CD4-positive, alpha-beta T cell treated with Interferon gamma for 1 hour (primary cell): Measurements from ENCODE around the gene DDX43.
A peak's percentile ranks its signal among the peaks of the same experiment; 100 is the strongest.
"Not testable (repeated sequence)": the region's sequence is repeated elsewhere in the genome, so short reads cannot be mapped to it uniquely, and the experiment has no call there.

Experiments used
- DNase-seq: peaks from one replicate; pipeline ENCODE4 v3.0.0-alpha.2; 2020

Gene DDX43

DNA sequence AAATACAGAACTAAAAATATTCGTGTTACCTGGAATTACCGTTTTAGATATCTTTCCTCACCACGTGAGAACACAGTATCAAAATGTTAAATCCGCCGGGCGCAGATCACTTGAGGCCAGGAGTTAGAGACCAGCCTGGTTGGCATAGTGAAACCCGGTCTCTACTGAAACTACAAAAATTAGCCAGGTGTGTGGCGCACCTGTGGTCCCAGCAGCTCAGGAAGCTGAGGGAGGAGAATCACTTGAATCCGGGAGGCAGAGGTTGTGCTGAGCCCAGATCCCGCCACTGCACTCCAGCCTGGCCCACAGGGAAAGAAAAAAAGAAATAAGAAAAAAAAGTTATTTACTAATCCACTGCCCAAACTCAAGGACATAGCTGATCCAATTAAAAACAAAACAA is 4.8 kb upstream of the DDX43 start:
- DNase-seq = no peak

DNA sequence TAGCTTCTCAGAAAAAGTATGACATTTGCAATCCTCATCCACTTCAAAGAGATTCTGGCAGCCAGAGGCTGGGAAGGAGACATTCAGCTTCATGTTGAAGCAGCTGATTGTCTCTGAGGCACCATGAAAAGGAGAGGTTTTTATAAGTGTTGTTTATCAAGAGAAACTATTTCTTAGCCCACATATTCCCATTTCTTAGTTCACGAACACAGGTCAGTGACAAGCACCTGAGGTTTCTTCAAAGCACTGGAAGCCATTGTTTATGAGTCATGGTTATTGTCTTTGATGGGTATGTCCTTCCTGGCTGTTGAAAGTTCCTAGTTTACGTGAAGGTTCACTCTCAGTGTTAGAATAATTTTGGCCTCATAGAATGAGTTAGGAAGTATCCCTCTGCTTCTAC is 3.0 kb upstream of the DDX43 start:
- DNase-seq = no peak

DNA sequence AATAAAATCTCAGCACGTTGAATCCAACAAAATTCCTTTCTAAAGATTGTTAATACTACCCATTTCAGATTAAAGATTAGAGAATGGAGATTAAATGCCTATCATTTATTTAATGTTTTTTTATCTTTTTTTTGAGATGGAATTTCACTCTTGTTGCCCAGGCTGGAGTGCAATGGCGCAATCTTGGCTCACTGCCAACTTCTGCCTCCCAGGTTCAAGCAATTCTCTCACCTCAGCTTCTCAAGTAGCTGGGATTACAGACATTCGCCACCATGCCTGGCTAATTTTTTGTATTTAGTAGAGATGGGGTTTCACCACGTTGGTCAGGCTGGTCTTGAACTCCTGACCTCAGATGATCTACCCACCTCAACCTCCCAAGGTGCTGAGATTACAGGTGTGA is 2.4 kb upstream of the DDX43 start:
- not testable (repeated sequence) for DNase-seq

DNA sequence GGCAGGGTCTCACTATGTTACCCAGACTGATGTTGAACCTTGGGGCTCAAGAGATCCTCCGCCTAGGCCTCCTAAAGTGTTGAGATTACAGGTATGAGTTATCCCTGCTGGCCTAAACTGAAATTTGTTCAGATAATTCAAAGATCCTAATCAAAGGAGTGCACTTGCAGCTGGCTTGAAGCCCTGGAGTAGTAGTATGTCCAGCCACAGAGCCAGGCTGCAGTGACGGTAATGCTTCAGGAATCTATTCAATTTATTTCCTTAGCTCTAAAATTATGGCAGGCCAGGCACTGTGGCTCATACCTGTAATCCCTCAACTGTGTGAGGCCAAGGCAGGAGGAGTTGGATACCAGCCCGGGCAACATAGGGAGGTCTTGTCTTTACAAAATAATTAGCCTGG is 1.4 kb upstream of the DDX43 start:
- no peak for DNase-seq

DNA sequence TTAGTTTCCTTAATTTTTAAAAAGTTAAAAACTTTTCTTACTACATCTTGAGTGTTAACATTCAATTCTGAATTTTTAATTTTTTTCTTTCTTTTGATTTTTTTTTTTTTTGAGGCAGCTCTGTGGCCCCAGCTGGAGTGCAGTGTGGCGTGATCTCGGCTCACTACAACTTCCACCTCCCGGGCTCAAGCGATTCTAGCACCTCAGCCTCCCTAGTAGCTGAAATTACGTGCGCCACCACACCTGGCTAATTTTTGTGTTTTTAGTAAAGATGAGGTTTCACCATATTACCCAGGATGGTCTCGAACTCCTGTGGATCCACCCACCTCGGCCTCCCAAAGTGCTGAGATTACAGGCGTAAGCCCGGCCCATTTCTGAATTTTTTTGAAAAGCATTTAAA is 1.2 kb downstream of the DDX43 start:
- DNase-seq = no peak

DNA sequence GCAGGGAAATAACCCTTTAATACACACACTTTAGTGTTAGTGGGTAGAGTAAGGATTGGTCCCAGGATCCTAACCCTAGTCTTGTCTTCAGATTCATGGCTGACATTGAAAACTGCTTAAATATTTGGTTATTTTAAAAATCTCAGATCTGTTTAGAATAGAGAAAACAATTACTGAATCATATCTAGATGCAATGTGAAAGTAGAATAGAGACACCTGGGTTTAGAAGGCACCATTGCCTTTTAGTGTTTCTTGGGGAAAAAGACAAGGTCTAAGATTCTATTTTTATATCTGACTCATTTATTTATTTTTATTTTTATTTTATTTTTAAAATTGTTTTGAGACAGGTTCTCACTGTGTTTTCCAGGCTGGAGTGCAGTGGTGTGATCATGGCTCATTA is 6.0 kb downstream of the DDX43 start:
- no peak for DNase-seq

DNA sequence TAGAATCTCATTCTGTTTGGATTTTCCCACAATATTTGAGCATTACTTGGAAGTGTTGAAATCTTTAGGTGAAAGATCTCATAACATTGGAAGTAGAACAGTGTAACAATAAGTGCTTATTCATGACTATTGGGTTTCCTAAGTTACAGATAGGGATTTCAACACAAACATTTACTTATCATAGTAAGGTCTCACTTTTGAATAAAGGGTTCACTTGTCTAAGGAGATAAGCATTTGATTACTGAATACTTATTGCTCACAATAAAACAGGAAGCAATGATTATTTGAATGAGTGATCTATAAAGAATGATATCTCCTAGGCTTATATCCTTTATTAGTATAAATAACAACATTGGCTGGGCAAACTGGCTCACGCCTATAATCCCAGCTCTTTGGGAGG is 14.8 kb downstream of the DDX43 start:
- DNase-seq = no peak

DNA sequence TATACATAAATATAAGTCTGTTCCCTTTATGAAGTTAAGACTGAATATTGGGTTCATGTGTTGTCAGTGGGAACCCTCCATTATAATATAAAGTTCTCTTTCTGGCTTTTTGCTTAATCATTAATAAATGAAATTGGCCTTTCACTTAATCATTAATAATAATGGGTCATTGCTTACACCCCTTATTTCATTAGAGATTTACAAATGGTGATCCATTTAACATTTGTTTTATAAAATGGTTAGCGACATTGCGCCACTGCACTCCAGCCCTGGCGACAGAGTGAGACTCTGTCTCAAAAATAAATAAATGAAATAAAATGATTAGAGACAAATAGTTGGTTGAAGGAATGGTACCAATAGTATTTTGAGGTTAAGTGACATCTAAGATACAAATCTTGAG is 18.5 kb downstream of the DDX43 start:
- no peak for DNase-seq

DNA sequence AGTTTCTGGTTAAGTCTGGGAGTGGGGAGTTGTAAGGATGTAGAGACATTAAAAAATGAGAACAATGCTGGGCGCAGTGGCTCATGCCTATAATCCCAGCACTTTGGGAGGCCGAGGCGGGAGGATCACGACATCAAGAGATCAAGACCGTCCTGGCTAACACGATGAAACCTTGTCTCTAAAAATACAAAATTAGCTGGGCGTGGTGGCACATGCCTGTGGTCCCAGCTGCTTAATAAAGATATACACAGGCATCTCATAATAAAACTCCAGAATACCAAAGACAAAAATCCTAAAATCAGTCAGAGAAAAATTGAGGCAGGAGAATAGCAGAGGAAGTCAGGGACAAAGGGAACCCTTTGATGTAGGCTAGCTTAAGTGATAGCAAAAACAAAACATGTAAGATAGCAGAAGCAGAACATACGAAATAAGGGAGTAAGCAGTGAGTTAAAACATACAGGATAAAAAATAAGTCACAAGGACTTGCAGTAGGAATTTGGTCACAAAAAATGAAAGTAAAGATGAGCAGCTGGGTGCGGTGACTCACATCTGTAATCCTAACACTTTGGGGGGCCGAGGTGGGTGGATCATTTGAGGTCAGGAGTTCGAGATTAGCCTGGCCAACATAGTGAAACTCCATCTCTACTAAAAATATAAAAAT is 23.6 kb downstream of the DDX43 start:
- DNase-seq = no peak

DNA sequence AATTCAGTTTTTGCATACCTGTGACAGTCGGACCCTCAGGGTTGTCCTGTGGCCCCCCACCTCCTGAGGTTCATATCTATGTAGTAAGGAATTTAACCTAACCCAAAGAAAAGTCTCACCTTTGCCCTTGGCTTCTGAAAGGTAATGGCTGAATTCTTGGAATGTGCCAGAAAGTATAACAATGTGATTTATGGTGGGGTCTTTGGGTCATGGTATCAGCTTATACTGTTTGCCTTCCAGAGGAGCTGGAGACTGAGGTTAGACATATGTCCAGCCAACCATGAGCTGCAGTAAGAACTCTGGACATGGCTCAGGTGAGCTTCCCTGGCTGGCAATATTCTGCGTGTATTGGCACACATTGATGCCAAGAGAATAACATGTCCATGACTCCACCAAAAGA is 26.9 kb downstream of the DDX43 start:
- no peak for DNase-seq

DNA sequence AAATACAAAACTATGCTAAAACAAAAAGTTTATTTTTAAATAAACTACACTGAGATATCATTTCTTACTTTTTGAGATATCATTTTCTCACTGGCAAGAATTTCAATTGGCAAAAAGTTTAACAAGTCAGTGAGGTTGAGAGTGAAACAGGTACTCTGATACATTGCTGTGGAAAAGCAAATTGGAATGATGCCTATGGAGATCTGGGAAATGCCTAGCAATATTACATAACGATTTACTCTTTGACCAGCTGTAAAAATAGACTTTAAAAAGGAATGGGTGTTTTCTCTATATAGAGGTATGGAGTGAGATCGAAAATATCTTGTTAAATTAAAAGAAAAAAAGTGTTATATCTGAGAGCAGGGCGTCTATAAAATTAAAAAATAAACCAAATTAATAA is 40.6 kb downstream of the DDX43 start:
- no peak for DNase-seq

DNA sequence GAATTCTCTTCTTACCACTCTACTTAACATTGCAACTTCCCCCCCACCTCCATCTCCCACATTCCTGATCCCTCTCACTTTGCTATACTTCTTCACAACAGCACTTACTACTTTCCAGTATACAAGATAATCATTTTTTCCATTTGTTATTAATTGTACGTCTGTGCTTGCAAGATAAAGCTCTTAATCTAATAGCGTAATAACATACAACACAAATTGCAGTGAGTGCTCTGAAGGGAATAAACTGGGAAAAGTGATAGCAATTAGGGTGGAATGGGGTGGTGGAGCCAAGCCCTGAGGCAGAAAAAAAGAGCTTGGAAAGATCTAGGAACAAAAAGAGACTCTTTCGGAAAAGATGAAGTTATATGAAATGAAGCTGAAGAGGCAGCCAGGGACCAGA is 48.9 kb downstream of the DDX43 start:
- DNase-seq = no peak

DNA sequence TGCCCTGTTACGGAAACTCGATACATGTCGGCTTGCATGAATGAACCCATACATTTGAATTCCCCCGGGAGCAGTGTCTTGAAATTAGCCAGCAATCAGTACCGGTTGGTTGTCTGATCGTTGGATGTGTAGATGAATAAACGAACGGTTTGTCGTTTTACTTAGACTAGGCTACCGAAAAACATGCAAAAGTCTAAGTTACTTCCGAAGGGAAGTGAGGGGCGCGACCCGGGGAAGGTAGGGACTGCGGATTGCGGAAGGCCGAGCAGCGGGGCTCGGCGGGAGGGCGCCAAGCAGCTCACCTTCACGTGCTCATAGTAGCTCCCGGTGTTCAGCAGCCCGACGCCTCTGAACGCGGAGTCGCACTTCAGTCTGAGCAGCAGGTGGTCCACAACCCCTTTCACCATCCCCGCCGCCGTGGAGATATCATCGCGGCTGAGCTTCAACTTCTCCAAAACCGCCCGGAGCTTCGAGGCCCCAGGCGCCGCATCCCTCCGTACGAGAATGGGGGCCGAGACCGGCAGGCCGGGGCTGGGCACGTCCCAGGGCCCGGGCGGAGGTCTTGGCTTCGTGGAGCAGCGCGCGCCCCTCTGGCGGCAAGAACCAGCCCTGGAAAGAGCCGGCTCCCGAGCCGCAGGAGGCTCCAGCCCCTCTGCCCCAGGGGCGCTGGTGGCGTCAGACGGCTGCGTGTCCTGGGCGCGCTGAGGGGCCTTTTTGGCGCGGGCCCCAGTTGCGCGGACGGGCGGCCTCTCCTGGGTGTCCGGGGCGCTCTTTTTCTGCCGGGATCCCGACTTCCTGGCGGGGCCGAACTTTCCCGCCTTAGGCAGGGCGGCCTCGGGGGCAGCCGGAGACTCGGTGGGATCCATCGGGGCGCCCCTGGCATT is 56.8 kb downstream of the DDX43 start:
- DNase-seq = peak; percentile 46

DNA sequence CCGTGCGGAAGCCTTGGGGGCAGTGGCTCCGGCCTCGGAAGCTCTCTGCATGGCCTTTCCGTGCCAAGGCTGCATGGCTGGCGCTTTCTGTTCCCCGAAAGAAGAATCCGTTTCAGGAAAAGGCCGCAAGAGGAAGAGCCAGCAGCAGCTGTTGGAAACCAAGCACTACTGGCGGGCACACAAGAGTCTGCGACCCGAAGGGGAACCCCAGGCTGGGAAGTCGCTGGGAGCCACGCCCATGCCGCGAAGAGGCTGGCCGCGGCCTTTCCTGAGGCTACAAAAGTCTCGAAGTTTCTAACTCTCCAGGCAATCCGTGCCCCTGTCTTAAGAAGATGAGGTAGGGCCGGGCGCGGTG is 57.5 kb downstream of the DDX43 start, which contains the start of gene CGAS:
CGAS (minus strand) TSS at position 191 of the 355 bp plus-strand sequence; CDS start at position 75, 116 bp downstream.
- DNase-seq = peak; percentile 86

DNA sequence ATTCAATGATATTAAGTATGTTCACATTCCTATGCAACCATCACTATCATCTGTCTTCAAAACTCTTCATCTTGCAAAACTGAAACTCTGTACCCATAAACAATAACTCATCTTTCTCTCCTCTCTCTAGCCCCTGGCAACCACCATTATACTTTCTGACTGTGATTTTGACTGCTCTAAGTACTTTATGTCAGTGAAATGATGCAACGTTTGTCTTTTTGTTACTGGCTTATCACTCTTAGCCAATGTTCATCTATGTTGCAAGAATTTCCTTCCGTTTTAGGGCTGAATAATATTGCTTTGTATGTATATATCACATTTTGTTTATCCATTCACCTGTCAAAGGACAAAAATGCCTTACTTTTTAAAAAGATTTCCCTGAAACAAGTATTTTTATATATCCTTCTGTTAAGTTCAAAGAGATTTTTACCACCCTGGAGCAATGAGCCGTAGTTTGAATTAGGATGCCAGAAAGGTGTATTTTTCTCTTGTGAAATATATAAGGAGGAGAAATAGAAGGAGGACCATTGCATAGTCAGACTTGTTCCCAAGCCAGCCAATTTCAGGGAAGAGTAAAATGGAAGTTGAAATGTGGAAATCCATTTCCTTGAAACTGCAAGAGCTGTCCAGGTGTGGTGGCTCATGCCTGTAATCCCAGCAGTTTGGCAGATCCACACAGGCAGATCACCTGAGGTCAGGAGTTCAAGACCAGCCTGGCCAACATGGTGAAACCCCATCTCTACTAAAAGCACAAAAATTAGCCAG is 61.4 kb downstream of the DDX43 start:
- no peak for DNase-seq

DNA sequence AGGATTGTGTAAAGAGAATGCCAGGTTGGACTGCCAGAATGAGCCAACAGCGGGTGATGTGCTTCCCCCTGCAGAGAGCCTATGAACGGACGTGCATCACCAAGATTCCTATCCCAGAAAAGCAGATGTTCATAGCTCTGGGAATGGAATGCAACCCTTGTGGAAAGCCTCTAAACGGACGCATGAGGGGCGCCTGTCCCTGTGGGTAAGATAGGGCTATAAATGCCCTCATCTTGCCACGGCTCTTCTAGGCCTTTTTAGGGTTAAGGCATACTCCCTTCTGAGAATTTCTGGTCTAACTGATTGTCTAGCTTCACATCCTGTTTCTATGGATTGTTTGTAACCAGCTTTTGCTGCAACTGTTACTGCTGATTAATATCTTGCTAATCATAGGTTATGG is 64.8 kb downstream of the DDX43 start:
- DNase-seq = not testable (repeated sequence)

DNA sequence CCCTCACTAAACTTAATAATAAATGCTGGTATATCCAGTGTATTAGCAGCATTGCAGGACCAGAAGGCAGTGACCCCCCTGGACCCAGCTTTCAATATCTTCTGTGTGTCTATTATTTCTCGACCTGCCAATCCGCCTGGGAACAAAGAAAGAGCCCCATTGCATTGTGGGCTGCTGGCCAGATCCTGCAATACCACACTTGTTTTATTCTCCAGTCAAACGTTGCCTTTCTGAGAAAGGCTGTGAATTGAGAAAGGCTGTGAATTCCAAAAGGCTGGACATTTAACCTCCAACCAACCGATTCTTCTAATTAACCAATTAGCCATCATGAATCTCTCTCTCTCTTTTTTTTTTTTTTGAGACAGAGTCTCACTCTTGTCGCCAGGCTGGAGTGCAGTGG is 65.4 kb downstream of the DDX43 start:
- no peak for DNase-seq

DNA sequence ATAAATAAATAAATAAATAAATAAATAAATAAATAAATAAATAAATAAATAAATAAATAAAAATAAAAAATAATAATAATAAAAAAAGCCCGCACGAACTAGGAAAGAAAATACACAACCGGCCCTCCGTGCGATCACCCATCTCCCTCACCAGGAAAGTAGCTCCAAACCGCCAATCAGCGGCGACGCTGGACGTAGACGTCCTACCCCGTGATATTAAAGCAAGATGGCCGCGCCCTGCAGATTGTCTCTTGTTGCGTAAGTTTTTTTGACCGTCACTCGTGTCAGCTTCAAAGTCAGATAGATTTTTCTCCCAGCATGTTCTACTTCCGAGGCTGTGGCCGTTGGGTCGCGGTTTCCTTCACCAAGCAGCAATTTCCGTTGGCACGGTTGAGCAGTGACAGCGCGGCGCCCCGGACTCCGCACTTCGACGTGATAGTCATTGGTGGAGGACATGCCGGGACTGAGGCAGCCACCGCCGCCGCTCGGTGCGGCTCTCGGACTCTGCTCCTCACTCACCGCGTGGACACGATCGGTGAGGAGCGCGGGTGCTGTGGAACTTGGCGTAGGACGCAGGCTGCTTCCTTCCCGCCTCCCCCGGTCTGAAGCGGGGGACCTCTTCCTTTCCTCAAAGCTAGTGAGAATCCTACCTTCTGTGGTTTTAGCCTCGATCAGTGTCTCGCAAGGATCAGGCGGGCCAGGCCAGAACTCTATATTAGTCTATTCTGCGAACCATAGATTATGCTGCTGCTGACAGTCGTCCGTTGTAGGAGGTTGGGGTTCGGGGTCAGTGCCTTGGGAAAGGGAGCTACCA is 67.1 kb downstream of the DDX43 start, which contains the start of gene MTO1:
MTO1 (plus strand) TSS at position 201 of the 814 bp plus-strand sequence; CDS start at position 319, 118 bp downstream.
- peak; percentile 85 for DNase-seq
